HL-60 (cell line): ENCODE data around the gene LGALS9B.
"Not testable (repeated sequence)": the region's sequence is repeated elsewhere in the genome, so short reads cannot be mapped to it uniquely, and the experiment has no call there.

ENCODE experiments used
- CTCF ChIP-seq: IDR thresholded peaks from one replicate; pipeline ENCODE4 v1.5.1; 2011; ENCODE audit warnings: low read length, control low read depth, inconsistent platforms; ENCODE audit not compliant: insufficient read depth
- GABPA ChIP-seq: IDR thresholded peaks from 2 replicates; pipeline ENCODE4 v1.6.1; 2012; ENCODE audit warnings: low read depth
- POLR2AphosphoS5 ChIP-seq: IDR thresholded peaks from 2 replicates; pipeline ENCODE4 v1.6.1; 2012; ENCODE audit warnings: low read depth
- TF ChIP-seq, protein P1 (sequence below): IDR thresholded peaks from 2 replicates; pipeline ENCODE4 v1.6.1; 2012; ENCODE audit warnings: low read depth; ENCODE audit not compliant: insufficient replicate concordance

DNA sequence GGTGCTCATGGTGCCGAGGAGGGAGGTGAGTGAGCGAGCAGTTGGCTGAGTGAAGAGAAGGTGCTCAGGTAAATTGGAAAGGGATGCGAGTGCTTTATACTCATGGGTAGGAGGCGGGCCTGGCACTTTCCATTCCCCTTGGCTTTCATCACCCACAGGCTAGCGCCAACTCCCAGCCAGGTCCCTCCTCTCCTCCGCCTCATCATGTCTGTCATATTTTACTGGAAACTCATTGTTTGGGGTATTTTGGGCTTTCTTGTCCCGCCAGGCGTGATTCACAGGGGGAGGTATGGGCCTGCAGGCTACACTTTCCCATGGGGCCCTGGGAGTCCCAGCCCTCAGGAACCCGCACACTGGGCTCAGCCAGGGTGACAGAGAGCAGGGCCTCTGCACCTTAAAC lies 26.8 kb upstream of the LGALS9B start:
- not testable (repeated sequence) for TF ChIP-seq CTCF, POLR2AphosphoS5, GABPA
- TF ChIP-seq, protein P1, sequence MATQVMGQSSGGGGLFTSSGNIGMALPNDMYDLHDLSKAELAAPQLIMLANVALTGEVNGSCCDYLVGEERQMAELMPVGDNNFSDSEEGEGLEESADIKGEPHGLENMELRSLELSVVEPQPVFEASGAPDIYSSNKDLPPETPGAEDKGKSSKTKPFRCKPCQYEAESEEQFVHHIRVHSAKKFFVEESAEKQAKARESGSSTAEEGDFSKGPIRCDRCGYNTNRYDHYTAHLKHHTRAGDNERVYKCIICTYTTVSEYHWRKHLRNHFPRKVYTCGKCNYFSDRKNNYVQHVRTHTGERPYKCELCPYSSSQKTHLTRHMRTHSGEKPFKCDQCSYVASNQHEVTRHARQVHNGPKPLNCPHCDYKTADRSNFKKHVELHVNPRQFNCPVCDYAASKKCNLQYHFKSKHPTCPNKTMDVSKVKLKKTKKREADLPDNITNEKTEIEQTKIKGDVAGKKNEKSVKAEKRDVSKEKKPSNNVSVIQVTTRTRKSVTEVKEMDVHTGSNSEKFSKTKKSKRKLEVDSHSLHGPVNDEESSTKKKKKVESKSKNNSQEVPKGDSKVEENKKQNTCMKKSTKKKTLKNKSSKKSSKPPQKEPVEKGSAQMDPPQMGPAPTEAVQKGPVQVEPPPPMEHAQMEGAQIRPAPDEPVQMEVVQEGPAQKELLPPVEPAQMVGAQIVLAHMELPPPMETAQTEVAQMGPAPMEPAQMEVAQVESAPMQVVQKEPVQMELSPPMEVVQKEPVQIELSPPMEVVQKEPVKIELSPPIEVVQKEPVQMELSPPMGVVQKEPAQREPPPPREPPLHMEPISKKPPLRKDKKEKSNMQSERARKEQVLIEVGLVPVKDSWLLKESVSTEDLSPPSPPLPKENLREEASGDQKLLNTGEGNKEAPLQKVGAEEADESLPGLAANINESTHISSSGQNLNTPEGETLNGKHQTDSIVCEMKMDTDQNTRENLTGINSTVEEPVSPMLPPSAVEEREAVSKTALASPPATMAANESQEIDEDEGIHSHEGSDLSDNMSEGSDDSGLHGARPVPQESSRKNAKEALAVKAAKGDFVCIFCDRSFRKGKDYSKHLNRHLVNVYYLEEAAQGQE = not testable (repeated sequence)
